ENCODE measurements around the gene TLR5.

Gene TLR5

DNA sequence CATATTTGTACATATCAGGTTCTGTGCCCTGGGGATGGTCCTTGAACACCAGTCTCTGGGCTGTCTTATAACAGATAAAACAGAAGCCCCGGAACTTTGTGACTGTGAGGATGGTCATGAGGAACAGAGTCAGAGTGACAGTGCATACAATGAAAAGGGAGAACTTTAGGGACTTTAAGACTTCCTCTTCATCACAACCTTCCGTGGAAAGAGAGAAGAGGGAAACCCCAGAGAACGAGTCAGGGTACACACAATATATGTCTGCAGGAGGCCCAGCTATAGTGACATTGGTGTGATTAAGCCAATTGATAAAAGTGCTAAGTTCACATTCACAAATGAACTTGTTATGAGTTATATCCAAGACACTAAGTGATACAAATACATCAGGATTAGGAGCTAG, 32.1 kb downstream of the TLR5 start:
- Histone ChIP-seq H3K9ac (ENCODE audit: low read length) (no peak overlapping the region), H3K27me3 (ENCODE audit: insufficient read depth, low read length) (no peaks in the 10 kb centered on the region), H3F3A (ENCODE audit: insufficient read depth, low read length) (no peaks in the 10 kb centered on the region), H3K9me3 (ENCODE audit: low read length) (no peaks in the 10 kb centered on the region), H3K36me3 (ENCODE audit: insufficient read depth, low read length) (no peaks in the 10 kb centered on the region), H3K4me2 (ENCODE audit: low read length) (no peak overlapping the region), H3K27ac (ENCODE audit: low read depth, low read length, poor library complexity, severe bottlenecking) (no peak overlapping the region), H3K9me2 (ENCODE audit: low read depth, low read length) (no peaks in the 10 kb centered on the region), H3K79me2 (ENCODE audit: insufficient read depth, low read length) (no peaks in the 10 kb centered on the region), H3K4me1 (ENCODE audit: insufficient read depth, low read length, severe bottlenecking) (no peaks in the 10 kb centered on the region), H2AFZ (ENCODE audit: low read length) (no peak overlapping the region), H4K20me1 (ENCODE audit: insufficient read depth, low read length) (no peaks in the 10 kb centered on the region), H3K4me3 (ENCODE audit: low read depth, low read length, poor library complexity, severe bottlenecking) (no peak overlapping the region)
- TF ChIP-seq CTCF (IDR thresholded peaks at IDR 0.05; ENCODE audit: low read length) = no peak
- no peak for TF ChIP-seq EZH2 (IDR thresholded peaks at IDR 0.05; ENCODE audit: borderline replicate concordance, low read length)

GRCh38 chr1:223109581-223110026, 33.4 kb downstream of the TLR5 start:
- Histone ChIP-seq H2AFZ (ENCODE audit: low read length) (no peak overlapping the region), H3K4me1 (ENCODE audit: insufficient read depth, low read length, severe bottlenecking) (no peaks in the 10 kb centered on the region), H3K27me3 (ENCODE audit: insufficient read depth, low read length) (no peaks in the 10 kb centered on the region), H4K20me1 (ENCODE audit: insufficient read depth, low read length) (no peaks in the 10 kb centered on the region), H3K9me2 (ENCODE audit: low read depth, low read length) (no peaks in the 10 kb centered on the region), H3K27ac (ENCODE audit: low read depth, low read length, poor library complexity, severe bottlenecking) (no peak overlapping the region), H3K4me2 (ENCODE audit: low read length) (no peak overlapping the region), H3K4me3 (ENCODE audit: low read depth, low read length, poor library complexity, severe bottlenecking) (no peak overlapping the region), H3K36me3 (ENCODE audit: insufficient read depth, low read length) (no peaks in the 10 kb centered on the region), H3K9ac (ENCODE audit: low read length) (no peak overlapping the region), H3K79me2 (ENCODE audit: insufficient read depth, low read length) (no peaks in the 10 kb centered on the region), H3K9me3 (ENCODE audit: low read length) (no peaks in the 10 kb centered on the region), H3F3A (ENCODE audit: insufficient read depth, low read length) (no peaks in the 10 kb centered on the region)
- TF ChIP-seq CTCF (IDR thresholded peaks at IDR 0.05; ENCODE audit: low read length) = no peak
- TF ChIP-seq EZH2 (IDR thresholded peaks at IDR 0.05; ENCODE audit: borderline replicate concordance, low read length) = no peak

- H3K4me1 ChIP-seq (ENCODE audit: insufficient read depth, low read length, severe bottlenecking) = no peaks in the 10 kb centered on the region
- H3K9me3 ChIP-seq (ENCODE audit: low read length) = no peaks in the 10 kb centered on the region
- no peaks in the 10 kb centered on the region for H3F3A ChIP-seq (ENCODE audit: insufficient read depth, low read length)
- no peak overlapping the region for H3K4me2 ChIP-seq (ENCODE audit: low read length)
- H3K79me2 ChIP-seq (ENCODE audit: insufficient read depth, low read length) = no peaks in the 10 kb centered on the region
- no peaks in the 10 kb centered on the region for H4K20me1 ChIP-seq (ENCODE audit: insufficient read depth, low read length)
- H3K36me3 ChIP-seq (ENCODE audit: insufficient read depth, low read length) = no peaks in the 10 kb centered on the region
- H3K27me3 ChIP-seq (ENCODE audit: insufficient read depth, low read length) = no peaks in the 10 kb centered on the region
- H3K27ac ChIP-seq (ENCODE audit: low read depth, low read length, poor library complexity, severe bottlenecking) = no peak overlapping the region
- no peak overlapping the region for H2AFZ ChIP-seq (ENCODE audit: low read length)
- H3K9me2 ChIP-seq (ENCODE audit: low read depth, low read length) = no peaks in the 10 kb centered on the region
- TF ChIP-seq EZH2 (IDR thresholded peaks at IDR 0.05; ENCODE audit: borderline replicate concordance, low read length) (no peak), CTCF (IDR thresholded peaks at IDR 0.05; ENCODE audit: low read length) (no peak)
- H3K9ac ChIP-seq (ENCODE audit: low read length) = no peak overlapping the region
- no peak overlapping the region for H3K4me3 ChIP-seq (ENCODE audit: low read depth, low read length, poor library complexity, severe bottlenecking)
Observed at GRCh38 chr1:223106856-223107255, 36.2 kb downstream of the TLR5 start.

Data from OCI-LY1 (cell line).